ENCODE data around the gene PTGES2. TPM values are rescaled to one million over a fixed set of nuclear protein-coding genes. Genes with fewer than 3 reads are reported as not detected.

Gene PTGES2
- total RNA-seq, 6 experiments from 2014 or later: 68.5 to 82.8 (median 70.6) TPM

DNA sequence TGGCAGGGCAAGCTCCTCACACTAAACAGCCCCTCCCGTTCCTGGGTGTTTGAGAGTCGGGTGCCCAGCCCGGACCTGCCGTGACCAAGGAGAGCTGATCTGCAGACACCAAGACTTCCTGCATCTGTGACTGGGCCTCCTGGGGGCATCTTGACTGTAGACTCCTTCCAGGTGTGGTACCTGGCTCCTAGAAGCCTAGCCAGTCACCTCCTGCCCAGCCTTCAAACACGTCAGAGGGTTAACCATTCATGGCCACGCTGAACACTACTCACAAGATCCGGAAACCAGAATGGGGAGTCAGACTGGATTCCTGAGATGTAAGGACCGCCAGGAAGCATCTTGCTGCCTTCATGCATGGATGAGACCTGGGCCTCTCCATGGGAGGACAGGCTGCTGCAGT, 18.0 kb upstream of the PTGES2 start:
- no peak overlapping the region for H3K4me3 Mint-ChIP-seq
- no peaks in the 10 kb centered on the region for H3K36me3 Mint-ChIP-seq (ENCODE audit: low read depth)
- DNase-seq: no peak
- no peaks in the 10 kb centered on the region for H3K9me3 Mint-ChIP-seq
- no peak overlapping the region for H3K27ac Mint-ChIP-seq
- TF ChIP-seq, protein P1, sequence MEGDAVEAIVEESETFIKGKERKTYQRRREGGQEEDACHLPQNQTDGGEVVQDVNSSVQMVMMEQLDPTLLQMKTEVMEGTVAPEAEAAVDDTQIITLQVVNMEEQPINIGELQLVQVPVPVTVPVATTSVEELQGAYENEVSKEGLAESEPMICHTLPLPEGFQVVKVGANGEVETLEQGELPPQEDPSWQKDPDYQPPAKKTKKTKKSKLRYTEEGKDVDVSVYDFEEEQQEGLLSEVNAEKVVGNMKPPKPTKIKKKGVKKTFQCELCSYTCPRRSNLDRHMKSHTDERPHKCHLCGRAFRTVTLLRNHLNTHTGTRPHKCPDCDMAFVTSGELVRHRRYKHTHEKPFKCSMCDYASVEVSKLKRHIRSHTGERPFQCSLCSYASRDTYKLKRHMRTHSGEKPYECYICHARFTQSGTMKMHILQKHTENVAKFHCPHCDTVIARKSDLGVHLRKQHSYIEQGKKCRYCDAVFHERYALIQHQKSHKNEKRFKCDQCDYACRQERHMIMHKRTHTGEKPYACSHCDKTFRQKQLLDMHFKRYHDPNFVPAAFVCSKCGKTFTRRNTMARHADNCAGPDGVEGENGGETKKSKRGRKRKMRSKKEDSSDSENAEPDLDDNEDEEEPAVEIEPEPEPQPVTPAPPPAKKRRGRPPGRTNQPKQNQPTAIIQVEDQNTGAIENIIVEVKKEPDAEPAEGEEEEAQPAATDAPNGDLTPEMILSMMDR (IDR thresholded peaks at IDR 0.05): no peak
- peaks cover 5% of the 10 kb centered on the region for H3K4me1 Mint-ChIP-seq (ENCODE audit: low read depth)
- peaks cover 37% of the 10 kb centered on the region for H3K27me3 Mint-ChIP-seq (ENCODE audit: insufficient read depth)

DNA sequence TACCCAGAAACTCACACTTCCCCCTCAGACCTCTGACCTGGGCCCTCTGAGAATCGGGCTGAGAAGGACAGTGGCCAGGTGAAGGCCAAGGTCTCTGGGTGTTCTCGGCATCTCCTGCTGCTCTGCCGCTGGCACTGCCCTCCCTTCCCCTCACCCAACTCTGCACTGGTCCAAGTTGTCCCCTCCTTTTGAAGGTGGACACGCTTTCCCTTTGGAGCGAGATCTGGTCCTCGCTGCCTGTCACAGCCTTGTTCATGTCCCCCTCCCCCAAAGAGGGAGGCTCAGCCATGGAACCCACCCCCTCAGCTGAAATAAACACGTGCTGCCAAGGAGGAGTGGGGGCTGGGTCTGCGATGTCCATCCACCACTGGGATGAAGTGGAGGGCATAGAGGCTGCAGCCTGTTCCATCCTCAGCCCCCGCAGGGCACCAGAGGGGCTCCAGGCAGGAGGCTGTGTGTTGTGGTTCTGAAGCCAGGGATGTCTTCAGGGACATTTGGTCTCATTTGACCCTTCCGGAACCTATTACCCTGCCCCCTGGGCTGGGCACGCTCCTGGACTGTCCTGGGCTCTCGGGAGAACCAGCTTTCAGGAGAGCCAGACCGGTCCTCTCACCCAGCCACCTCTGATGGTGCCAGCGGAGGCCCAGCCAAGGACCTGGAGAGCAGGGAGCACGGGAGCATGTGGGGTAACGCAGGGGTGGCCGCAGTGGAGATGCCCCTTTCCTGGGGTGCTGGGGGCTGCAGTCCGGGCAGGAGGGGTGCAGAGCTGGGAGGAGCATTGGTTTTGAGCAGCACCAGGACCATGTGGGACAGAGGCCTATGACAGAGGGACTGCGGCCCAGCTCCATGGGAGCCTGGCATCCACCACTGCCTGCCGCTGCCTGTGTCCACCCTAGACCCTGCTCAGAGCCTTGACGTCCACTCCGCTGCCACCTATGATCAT, 17.0 kb upstream of the PTGES2 start:
- H3K27ac Mint-ChIP-seq: no peak overlapping the region
- no peak overlapping the region for H3K4me3 Mint-ChIP-seq
- no peak for DNase-seq
- peaks cover 5% of the 10 kb centered on the region for H3K4me1 Mint-ChIP-seq (ENCODE audit: low read depth)
- no peaks in the 10 kb centered on the region for H3K9me3 Mint-ChIP-seq
- TF ChIP-seq, protein P1 (IDR thresholded peaks at IDR 0.05): no peak
- H3K27me3 Mint-ChIP-seq (ENCODE audit: insufficient read depth): peaks cover 41% of the 10 kb centered on the region
- H3K36me3 Mint-ChIP-seq (ENCODE audit: low read depth): no peaks in the 10 kb centered on the region

DNA sequence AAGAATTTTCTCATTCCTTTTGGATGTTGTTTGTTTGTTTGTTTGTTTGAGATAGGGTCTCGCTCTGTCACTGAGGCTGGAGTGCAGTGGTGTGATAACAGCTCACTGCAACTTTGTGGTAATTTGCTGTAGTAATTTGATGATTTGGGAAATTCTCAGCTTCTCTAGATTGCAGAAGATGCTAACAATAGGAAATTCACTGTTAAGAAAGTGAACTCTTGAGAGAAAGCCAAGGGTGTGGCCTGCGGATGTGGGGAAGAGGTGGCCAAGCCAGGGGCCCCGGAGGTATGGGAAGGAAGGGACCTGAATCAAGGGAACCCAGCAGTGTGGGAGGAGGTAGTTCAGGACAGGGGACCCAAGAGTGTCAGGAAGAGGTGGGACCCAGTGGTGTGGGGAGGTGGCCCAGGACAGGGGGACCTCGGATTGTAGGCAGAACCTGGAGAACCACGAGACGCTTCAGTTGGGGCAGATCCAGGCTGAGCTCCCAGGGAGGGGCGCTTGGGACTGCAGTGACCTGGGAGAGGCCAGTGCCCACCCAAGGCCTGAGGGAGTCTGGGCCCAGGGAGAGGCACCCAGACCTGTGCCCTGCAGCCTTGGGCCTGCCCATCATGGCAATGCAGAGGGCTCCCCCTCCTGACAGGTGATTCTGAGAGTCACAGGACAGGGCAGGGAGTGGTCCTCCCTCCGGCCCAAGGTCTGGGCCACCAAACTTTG, 16.2 kb upstream of the PTGES2 start:
- peaks cover 41% of the 10 kb centered on the region for H3K27me3 Mint-ChIP-seq (ENCODE audit: insufficient read depth)
- no peak for DNase-seq
- no peaks in the 10 kb centered on the region for H3K9me3 Mint-ChIP-seq
- TF ChIP-seq, protein P1 (IDR thresholded peaks at IDR 0.05): no peak
- H3K27ac Mint-ChIP-seq: no peak overlapping the region
- H3K4me3 Mint-ChIP-seq: no peak overlapping the region
- H3K4me1 Mint-ChIP-seq (ENCODE audit: low read depth): peaks cover 5% of the 10 kb centered on the region
- no peaks in the 10 kb centered on the region for H3K36me3 Mint-ChIP-seq (ENCODE audit: low read depth)

DNA sequence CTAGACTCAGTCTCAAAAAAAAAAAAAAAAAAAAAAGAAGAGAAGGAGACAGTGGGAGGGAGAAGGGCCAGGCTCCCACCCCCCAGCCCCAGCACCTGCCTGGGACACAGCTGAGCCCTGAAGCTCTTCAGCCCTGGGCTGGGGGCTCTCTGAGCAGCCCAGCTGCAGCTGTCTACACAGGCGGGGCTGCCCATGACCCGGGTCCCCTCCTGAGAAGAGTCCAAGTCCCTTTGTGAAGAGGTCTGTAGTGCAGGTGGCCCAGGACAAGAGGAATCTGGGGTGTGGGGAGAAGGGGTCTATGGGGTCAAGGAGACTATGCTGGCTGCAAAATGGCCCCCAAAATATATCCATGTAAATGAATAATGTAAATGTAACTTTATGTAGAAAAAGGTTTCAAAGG, 15.1 kb upstream of the PTGES2 start:
- Mint-ChIP-seq H3K9me3 (no peaks in the 10 kb centered on the region), H3K4me3 (no peak overlapping the region), H3K27ac (no peak overlapping the region), H3K36me3 (ENCODE audit: low read depth) (no peaks in the 10 kb centered on the region), H3K27me3 (ENCODE audit: insufficient read depth) (peaks cover 42% of the 10 kb centered on the region), H3K4me1 (ENCODE audit: low read depth) (peaks cover 7% of the 10 kb centered on the region)
- TF ChIP-seq, protein P1 (IDR thresholded peaks at IDR 0.05): no peak
- no peak for DNase-seq

DNA sequence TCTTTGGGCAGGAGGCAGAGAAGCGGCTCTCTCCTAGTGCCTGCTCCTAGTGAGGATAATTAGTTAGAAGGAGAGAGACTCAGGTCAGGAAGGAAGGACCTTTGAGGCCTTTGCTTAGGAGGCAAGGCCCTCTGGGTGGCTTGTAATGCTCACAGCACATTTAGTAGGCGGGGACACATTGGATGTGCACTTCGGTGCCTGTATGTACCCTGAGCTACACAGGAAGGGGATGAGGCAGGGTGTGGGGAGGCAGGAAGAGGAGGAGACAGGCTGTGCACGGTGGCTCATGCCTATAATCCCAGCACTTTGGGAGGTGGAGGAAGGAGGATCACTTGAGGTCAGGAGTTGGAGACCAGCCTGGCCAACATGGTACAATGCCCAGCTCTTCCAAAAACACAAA, 14.5 kb upstream of the PTGES2 start:
- no peak overlapping the region for H3K27ac Mint-ChIP-seq
- no peaks in the 10 kb centered on the region for H3K9me3 Mint-ChIP-seq
- H3K27me3 Mint-ChIP-seq (ENCODE audit: insufficient read depth): peaks cover 42% of the 10 kb centered on the region
- H3K36me3 Mint-ChIP-seq (ENCODE audit: low read depth): no peaks in the 10 kb centered on the region
- peaks cover 12% of the 10 kb centered on the region for H3K4me1 Mint-ChIP-seq (ENCODE audit: low read depth)
- H3K4me3 Mint-ChIP-seq: no peak overlapping the region
- TF ChIP-seq, protein P1 (IDR thresholded peaks at IDR 0.05): no peak
- DNase-seq: no peak
